Adipocyte (in vitro differentiated cells): ENCODE results near the gene CCDC91.

Experiments used
- DNase-seq: peaks from one replicate; pipeline ENCODE4 v3.0.0-alpha.2; 2015; ENCODE audit warnings: low read depth
- H3K27me3 ChIP-seq: replicated peaks from 2 replicates; pipeline ENCODE4 v1.7.0; 2013; ENCODE audit warnings: mild to moderate bottlenecking, low read length, moderate library complexity; ENCODE audit not compliant: control insufficient read depth, insufficient read depth
- H3K36me3 ChIP-seq: 2 replicates; pipeline ENCODE4 v1.7.0; 2013; ENCODE audit warnings: low read length, mild to moderate bottlenecking, moderate library complexity; ENCODE audit not compliant: control insufficient read depth, insufficient read depth, severe bottlenecking
- H3K4me1 ChIP-seq: 2 replicates; pipeline ENCODE4 v1.7.0; 2013; ENCODE audit warnings: mild to moderate bottlenecking, low read length, moderate library complexity; ENCODE audit not compliant: control insufficient read depth, insufficient read depth
- H3K4me3 ChIP-seq: 2 replicates; pipeline ENCODE4 v1.7.0; 2013; ENCODE audit warnings: mild to moderate bottlenecking, low read length, moderate library complexity
- H3K9ac ChIP-seq: 2 replicates; pipeline ENCODE4 v1.7.0; 2013; ENCODE audit warnings: mild to moderate bottlenecking, low read length, moderate library complexity
- H3K9me3 ChIP-seq: 2 replicates; pipeline ENCODE4 v1.7.0; 2013; ENCODE audit warnings: mild to moderate bottlenecking, low read length, moderate library complexity; ENCODE audit not compliant: control insufficient read depth

CCDC91 gene

GRCh38 chr12:28415755-28416154 is 225.5 kb downstream of the CCDC91 start:
- H3K27me3 ChIP-seq: no peaks in the 10 kb centered on the region
- H3K4me3 ChIP-seq: no peak overlapping the region
- H3K36me3 ChIP-seq: peaks cover 7% of the 10 kb centered on the region
- H3K9ac ChIP-seq: no peak overlapping the region
- peaks cover 12% of the 10 kb centered on the region for H3K4me1 ChIP-seq
- H3K9me3 ChIP-seq: no peaks in the 10 kb centered on the region
- peak; percentile 87 for DNase-seq

- DNase-seq: no peak
- no peak overlapping the region for H3K4me3 ChIP-seq
- peaks cover 15% of the 10 kb centered on the region for H3K4me1 ChIP-seq
- H3K9me3 ChIP-seq: peaks cover 2% of the 10 kb centered on the region
- H3K36me3 ChIP-seq: no peaks in the 10 kb centered on the region
- no peaks in the 10 kb centered on the region for H3K27me3 ChIP-seq
- H3K9ac ChIP-seq: no peak overlapping the region
Measured at GRCh38 chr12:28421374-28421773, 231.1 kb downstream of the CCDC91 start.

- peaks cover 13% of the 10 kb centered on the region for H3K4me1 ChIP-seq
- no peak overlapping the region for H3K4me3 ChIP-seq
- no peak overlapping the region for H3K9ac ChIP-seq
- H3K27me3 ChIP-seq: no peaks in the 10 kb centered on the region
- peaks cover 2% of the 10 kb centered on the region for H3K9me3 ChIP-seq
- DNase-seq: peak; percentile 4
- H3K36me3 ChIP-seq: no peaks in the 10 kb centered on the region
Measured at GRCh38 chr12:28424965-28425364, 234.7 kb downstream of the CCDC91 start.

GRCh38 chr12:28425526-28425925 is 235.3 kb downstream of the CCDC91 start:
- no peak overlapping the region for H3K4me3 ChIP-seq
- H3K9ac ChIP-seq: no peak overlapping the region
- H3K4me1 ChIP-seq: peaks cover 13% of the 10 kb centered on the region
- peaks cover 2% of the 10 kb centered on the region for H3K9me3 ChIP-seq
- no peaks in the 10 kb centered on the region for H3K27me3 ChIP-seq
- no peaks in the 10 kb centered on the region for H3K36me3 ChIP-seq
- no peak for DNase-seq

GRCh38 chr12:28427046-28427445 is 236.8 kb downstream of the CCDC91 start:
- no peaks in the 10 kb centered on the region for H3K9me3 ChIP-seq
- H3K4me1 ChIP-seq: peaks cover 13% of the 10 kb centered on the region
- H3K4me3 ChIP-seq: no peak overlapping the region
- no peak for DNase-seq
- H3K36me3 ChIP-seq: no peaks in the 10 kb centered on the region
- H3K27me3 ChIP-seq: no peaks in the 10 kb centered on the region
- H3K9ac ChIP-seq: no peak overlapping the region

GRCh38 chr12:28440081-28440608 is 249.9 kb downstream of the CCDC91 start:
- H3K9ac ChIP-seq: no peak overlapping the region
- H3K4me1 ChIP-seq: peaks cover 3% of the 10 kb centered on the region
- no peaks in the 10 kb centered on the region for H3K9me3 ChIP-seq
- H3K4me3 ChIP-seq: no peak overlapping the region
- DNase-seq: no peak
- H3K27me3 ChIP-seq: no peaks in the 10 kb centered on the region
- no peaks in the 10 kb centered on the region for H3K36me3 ChIP-seq

GRCh38 chr12:28442101-28442500 is 251.8 kb downstream of the CCDC91 start:
- Histone ChIP-seq H3K36me3 (no peaks in the 10 kb centered on the region), H3K9ac (no peak overlapping the region), H3K4me1 (peaks cover 3% of the 10 kb centered on the region), H3K9me3 (no peaks in the 10 kb centered on the region), H3K4me3 (no peak overlapping the region), H3K27me3 (no peaks in the 10 kb centered on the region)
- DNase-seq: no peak

- Histone ChIP-seq H3K4me1 (peaks cover 3% of the 10 kb centered on the region), H3K27me3 (no peaks in the 10 kb centered on the region), H3K36me3 (no peaks in the 10 kb centered on the region), H3K9me3 (no peaks in the 10 kb centered on the region), H3K4me3 (no peak overlapping the region), H3K9ac (no peak overlapping the region)
- DNase-seq: peak; percentile 25
Measured at GRCh38 chr12:28443337-28443736, 253.1 kb downstream of the CCDC91 start.

GRCh38 chr12:28446031-28446430 is 255.8 kb downstream of the CCDC91 start:
- Histone ChIP-seq H3K36me3 (no peaks in the 10 kb centered on the region), H3K9me3 (no peaks in the 10 kb centered on the region), H3K4me1 (no peaks in the 10 kb centered on the region), H3K4me3 (no peak overlapping the region), H3K27me3 (no peaks in the 10 kb centered on the region), H3K9ac (no peak overlapping the region)
- DNase-seq: peak; percentile 19

- H3K4me1 ChIP-seq: peaks cover 11% of the 10 kb centered on the region
- no peak overlapping the region for H3K9ac ChIP-seq
- peaks cover 6% of the 10 kb centered on the region for H3K36me3 ChIP-seq
- no peaks in the 10 kb centered on the region for H3K9me3 ChIP-seq
- no peak overlapping the region for H3K4me3 ChIP-seq
- DNase-seq: no peak
- no peaks in the 10 kb centered on the region for H3K27me3 ChIP-seq
Measured at GRCh38 chr12:28453686-28454085, 263.4 kb downstream of the CCDC91 start.

- H3K4me3 ChIP-seq: no peak overlapping the region
- H3K36me3 ChIP-seq: peaks cover 6% of the 10 kb centered on the region
- peaks cover 11% of the 10 kb centered on the region for H3K4me1 ChIP-seq
- DNase-seq: no peak
- no peak overlapping the region for H3K9ac ChIP-seq
- H3K9me3 ChIP-seq: no peaks in the 10 kb centered on the region
- H3K27me3 ChIP-seq: no peaks in the 10 kb centered on the region
Measured at GRCh38 chr12:28456934-28457710, 266.9 kb downstream of the CCDC91 start.
